ENCODE results near the gene EIF3J.

The EIF3J gene

DNA sequence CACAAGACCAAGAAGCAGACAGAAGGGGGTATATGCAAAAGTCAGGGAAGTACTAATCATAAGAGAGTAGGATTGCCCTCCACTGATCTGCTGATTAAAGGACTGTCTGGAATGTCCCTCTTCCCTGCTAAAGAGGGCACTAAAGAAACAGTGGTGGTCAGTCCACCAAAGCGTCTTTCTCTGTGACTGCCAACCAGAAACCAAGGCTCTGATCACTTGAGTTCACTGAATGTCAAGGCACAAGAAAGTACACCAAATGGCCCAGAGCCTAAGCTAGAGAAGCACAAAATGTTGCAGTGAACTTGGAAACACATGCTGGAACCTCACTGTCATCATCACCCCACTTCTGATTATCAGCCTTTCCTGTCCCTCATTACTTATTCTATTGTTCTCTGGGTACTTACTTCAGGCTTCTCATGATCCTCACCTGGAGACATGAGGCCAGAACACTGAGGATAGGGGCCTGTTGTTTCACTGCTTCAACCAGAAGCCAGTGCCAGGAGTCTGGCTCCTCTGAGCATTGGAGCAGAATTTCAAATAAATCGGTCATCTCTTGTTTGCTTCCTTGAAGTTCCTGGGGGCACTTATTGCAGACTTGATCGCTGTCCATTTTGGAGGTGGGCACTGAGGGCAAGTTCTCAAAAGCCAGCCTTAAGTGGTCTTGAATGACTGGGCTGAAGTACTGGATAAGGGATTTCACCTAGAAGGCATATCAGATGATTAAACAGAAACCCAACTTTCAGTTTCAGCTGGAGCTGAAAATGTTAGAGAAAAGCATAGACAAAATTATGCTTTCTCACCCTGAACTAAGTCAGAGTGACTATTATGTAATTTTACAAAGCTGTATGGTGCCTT, 58.9 kb downstream of the EIF3J start:
- no peak for DNase-seq

- no peak for DNase-seq
These were observed 59.6 kb downstream of the EIF3J start for GRCh38 chr15:44596511-44597010.

DNA sequence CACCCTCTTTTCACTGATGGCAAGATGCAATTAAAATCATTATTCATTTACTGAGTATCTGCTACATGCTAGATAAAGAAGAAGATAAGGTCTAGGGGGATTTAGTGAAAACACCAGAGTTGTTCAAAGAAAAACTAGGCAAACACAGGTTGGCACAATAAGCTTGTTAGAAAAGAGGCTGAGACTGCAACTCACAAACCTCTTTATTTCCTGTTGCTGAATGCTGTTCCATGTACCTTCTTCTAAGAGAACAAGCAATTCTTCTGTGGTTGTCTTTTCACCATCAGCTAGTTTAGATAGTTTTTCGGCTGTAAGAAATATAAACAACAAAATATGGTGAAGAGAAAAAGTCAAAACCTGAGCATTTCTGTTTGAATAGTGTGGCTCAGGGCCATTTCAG, 61.1 kb downstream of the EIF3J start:
- DNase-seq: no peak

DNA sequence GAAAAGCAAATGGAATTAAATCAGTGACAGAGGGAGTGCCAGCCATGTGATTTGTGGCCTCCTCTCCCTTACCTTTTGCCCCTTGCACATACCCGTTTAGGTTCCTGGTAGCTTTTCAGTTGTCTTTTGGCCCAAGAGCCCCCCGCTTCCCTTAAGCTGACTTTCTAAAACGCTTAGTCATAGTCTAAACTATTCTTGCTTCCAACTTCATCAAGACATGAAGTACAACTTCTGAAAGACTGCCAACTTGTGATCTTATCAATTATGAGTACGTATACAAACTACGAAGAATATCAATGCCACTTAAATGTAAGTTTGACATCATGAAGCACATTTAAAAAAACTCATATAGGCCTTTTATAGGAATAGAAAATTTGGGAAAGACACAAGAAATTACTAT, 61.9 kb downstream of the EIF3J start:
- DNase-seq: no peak

- DNase-seq: no peak
These were observed 66.2 kb downstream of the EIF3J start for GRCh38 chr15:44603126-44603525.

- no peak for DNase-seq
These were observed 69.8 kb downstream of the EIF3J start for GRCh38 chr15:44606740-44607139.

Data from NCI-H524 (cell line).